ENCODE measurements around the gene GFRA1. TPM values are rescaled to one million over a fixed set of nuclear protein-coding genes. Genes with fewer than 3 reads are reported as not detected.

GFRA1 gene
- polyA plus RNA-seq, 1 donor (not counting 4 experiments of a cell fraction or from before 2014, with no cell fraction given), result not detected

DNA sequence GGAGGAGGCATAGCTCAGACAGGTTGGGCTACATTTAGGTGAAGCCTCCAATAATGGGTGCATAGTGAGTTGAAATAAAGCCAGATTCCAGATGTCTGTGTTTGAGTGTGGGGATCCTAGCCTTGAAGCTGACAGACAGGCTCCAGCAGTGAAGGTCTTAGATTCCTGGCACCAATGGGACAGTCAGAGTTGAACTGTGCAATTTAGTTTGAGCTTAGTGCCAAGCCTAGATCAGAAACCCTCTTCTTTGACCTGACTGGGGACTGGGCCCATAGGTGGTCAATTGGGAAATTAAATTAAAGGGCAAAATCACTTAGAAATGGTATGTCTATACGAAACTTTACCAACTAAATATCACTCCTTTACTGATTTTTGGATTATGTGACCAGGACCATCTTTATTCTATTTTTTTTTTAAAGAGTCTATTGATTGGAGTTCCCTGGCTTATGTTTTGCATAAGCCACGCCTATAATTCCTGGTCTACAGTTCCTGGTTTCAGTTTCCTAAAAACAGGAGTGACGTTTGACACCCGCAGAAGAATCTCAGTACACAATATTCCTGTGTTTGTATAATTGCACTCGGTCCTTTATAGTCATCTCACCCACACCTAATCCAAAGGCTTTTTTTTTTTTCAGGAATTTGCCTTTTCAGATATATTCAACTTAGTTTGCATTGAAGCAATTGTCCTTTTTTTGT, 201.4 kb downstream of the GFRA1 start:
- dilution Hi-C loops (cut with MboI; ENCODE audit: extremely low pct_ligation_motif_present, low sequenced_read_pairs), result no loop called here
- Histone ChIP-seq H3K36me3 (ENCODE audit: control insufficient read depth in 2 of 2, extremely low read depth in 1 of 2, insufficient read depth in 2 of 2, low read length in 2 of 2) (no peaks in the 10 kb centered on the region), H3K27ac (ENCODE audit: control insufficient read depth, insufficient read depth, low read length) (no peak overlapping the region), H3K9ac (ENCODE audit: control insufficient read depth, extremely low read depth, insufficient read depth, low read length) (no peak overlapping the region), H3K4me3 (ENCODE audit: control insufficient read depth in 2 of 3, extremely low read depth in 1 of 3, insufficient read depth in 2 of 3, low read depth in 1 of 3, low read length in 3 of 3) (no peak overlapping the region), H3K27me3 (ENCODE audit: control insufficient read depth, extremely low read depth, insufficient read depth, low read length) (peaks cover 4% of the 10 kb centered on the region), H2AFZ (ENCODE audit: control insufficient read depth, low read length) (no peak overlapping the region), H3K4me2 (ENCODE audit: control insufficient read depth, extremely low read depth, insufficient read depth, low read depth, low read length) (no peak overlapping the region), H3K9me1 (ENCODE audit: control insufficient read depth, extremely low read depth, insufficient read depth, low read length) (no peaks in the 10 kb centered on the region), H4K20me1 (ENCODE audit: control insufficient read depth, extremely low read depth, insufficient read depth, low read length) (no peaks in the 10 kb centered on the region), H3K4me1 (ENCODE audit: control insufficient read depth, extremely low read depth, insufficient read depth, low read length) (no peaks in the 10 kb centered on the region), H3K9me3 (ENCODE audit: control insufficient read depth, low read depth, low read length) (no peaks in the 10 kb centered on the region), H3K79me2 (ENCODE audit: control insufficient read depth, insufficient read depth, low read length) (no peaks in the 10 kb centered on the region)
- TF ChIP-seq, protein P1, sequence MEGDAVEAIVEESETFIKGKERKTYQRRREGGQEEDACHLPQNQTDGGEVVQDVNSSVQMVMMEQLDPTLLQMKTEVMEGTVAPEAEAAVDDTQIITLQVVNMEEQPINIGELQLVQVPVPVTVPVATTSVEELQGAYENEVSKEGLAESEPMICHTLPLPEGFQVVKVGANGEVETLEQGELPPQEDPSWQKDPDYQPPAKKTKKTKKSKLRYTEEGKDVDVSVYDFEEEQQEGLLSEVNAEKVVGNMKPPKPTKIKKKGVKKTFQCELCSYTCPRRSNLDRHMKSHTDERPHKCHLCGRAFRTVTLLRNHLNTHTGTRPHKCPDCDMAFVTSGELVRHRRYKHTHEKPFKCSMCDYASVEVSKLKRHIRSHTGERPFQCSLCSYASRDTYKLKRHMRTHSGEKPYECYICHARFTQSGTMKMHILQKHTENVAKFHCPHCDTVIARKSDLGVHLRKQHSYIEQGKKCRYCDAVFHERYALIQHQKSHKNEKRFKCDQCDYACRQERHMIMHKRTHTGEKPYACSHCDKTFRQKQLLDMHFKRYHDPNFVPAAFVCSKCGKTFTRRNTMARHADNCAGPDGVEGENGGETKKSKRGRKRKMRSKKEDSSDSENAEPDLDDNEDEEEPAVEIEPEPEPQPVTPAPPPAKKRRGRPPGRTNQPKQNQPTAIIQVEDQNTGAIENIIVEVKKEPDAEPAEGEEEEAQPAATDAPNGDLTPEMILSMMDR (optimal IDR thresholded peaks at IDR 0.05 in 1 of 3, IDR thresholded peaks at IDR 0.05 in 1 of 3, conservative IDR thresholded peaks at IDR 0.05 in 1 of 3; ENCODE audit: extremely low read depth in 1 of 3, insufficient read depth in 2 of 3, low read length in 3 of 3), result no peak
- no peak for TF ChIP-seq EZH2 (IDR thresholded peaks at IDR 0.05; ENCODE audit: low read length)
- FAIRE-seq, result no peak
- DNase-seq (ENCODE audit: low read depth, low spot score), result no peak

DNA sequence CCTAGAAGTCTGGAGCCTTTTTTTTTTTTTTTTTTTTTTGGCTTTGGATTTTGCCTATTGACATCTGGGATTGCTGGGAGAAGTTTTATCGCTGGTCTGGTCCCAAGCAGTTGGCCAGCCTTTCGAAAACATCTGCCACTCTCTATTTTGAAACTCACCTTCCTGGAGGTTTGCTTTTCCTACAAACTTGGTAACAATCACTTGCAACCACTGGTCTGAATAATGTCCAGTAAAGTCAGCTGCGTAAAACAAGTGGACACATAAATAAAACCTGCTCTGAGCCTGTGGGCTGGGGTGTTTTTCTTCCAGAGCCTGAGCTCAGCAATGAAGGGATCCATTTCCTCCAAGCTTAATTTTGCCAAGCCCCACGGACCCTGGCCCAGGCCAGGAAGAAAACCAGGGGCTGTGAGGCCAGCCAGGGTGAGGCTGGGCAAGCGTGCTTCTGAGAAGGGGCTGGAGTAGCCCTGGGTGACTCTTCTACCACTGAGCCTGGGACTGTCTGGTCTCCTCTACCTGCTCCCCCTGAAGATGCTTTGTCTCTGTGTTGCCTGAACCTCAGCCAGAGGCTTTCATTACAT, 202.2 kb downstream of the GFRA1 start:
- H3K36me3 ChIP-seq (ENCODE audit: control insufficient read depth in 2 of 2, extremely low read depth in 1 of 2, insufficient read depth in 2 of 2, low read length in 2 of 2), result no peaks in the 10 kb centered on the region

More for the DNA sequence above, 202.2 kb downstream of the GFRA1 start:
- peaks cover 4% of the 10 kb centered on the region for H3K27me3 ChIP-seq (ENCODE audit: control insufficient read depth, extremely low read depth, insufficient read depth, low read length)
- H3K9me3 ChIP-seq (ENCODE audit: control insufficient read depth, low read depth, low read length), result no peaks in the 10 kb centered on the region
- no peak for TF ChIP-seq EZH2 (IDR thresholded peaks at IDR 0.05; ENCODE audit: low read length)
- TF ChIP-seq, protein P1 (optimal IDR thresholded peaks at IDR 0.05 in 1 of 3, IDR thresholded peaks at IDR 0.05 in 1 of 3, conservative IDR thresholded peaks at IDR 0.05 in 1 of 3; ENCODE audit: extremely low read depth in 1 of 3, insufficient read depth in 2 of 3, low read length in 3 of 3), result no peak
- no peak overlapping the region for H3K27ac ChIP-seq (ENCODE audit: control insufficient read depth, insufficient read depth, low read length)
- H3K9me1 ChIP-seq (ENCODE audit: control insufficient read depth, extremely low read depth, insufficient read depth, low read length), result no peaks in the 10 kb centered on the region
- no peak overlapping the region for H3K9ac ChIP-seq (ENCODE audit: control insufficient read depth, extremely low read depth, insufficient read depth, low read length)
- H3K79me2 ChIP-seq (ENCODE audit: control insufficient read depth, insufficient read depth, low read length), result no peaks in the 10 kb centered on the region
- FAIRE-seq (no peak), DNase-seq (ENCODE audit: low read depth, low spot score) (no peak)
- H2AFZ ChIP-seq (ENCODE audit: control insufficient read depth, low read length), result no peak overlapping the region
- no peak overlapping the region for H3K4me3 ChIP-seq (ENCODE audit: control insufficient read depth in 2 of 3, extremely low read depth in 1 of 3, insufficient read depth in 2 of 3, low read depth in 1 of 3, low read length in 3 of 3)
- H3K4me1 ChIP-seq (ENCODE audit: control insufficient read depth, extremely low read depth, insufficient read depth, low read length), result no peaks in the 10 kb centered on the region
- H3K4me2 ChIP-seq (ENCODE audit: control insufficient read depth, extremely low read depth, insufficient read depth, low read depth, low read length), result no peak overlapping the region
- no peaks in the 10 kb centered on the region for H4K20me1 ChIP-seq (ENCODE audit: control insufficient read depth, extremely low read depth, insufficient read depth, low read length)
- dilution Hi-C loops (cut with MboI; ENCODE audit: extremely low pct_ligation_motif_present, low sequenced_read_pairs), result no loop called here
